Astrocyte (in vitro differentiated cells and primary cell): ENCODE measurements around the gene TBX4. TPM values are rescaled to one million over a fixed set of nuclear protein-coding genes. Genes with fewer than 3 reads are reported as not detected.

ENCODE experiments used
- DNase-seq: peaks from one replicate; pipeline ENCODE4 v3.0.0-alpha.2; 2010; ENCODE audit warnings: low read depth
- FAIRE-seq: peaks from 2 replicates; lab custom pipeline; 2011; peaks lifted over from hg19 to GRCh38; lab: Jason Lieb, UNC
- H2AFZ ChIP-seq: 2 replicates; pipeline ENCODE4 v1.6.0; 2012; ENCODE audit warnings: low read depth, low read length, inconsistent platforms
- H3K27ac ChIP-seq: 2 replicates; pipeline ENCODE4 v1.5.1; 2011; ENCODE audit warnings: low read depth, low read length, inconsistent platforms
- H3K27me3 ChIP-seq: 2 replicates; pipeline ENCODE4 v1.6.0; 2011; ENCODE audit warnings: low read length, inconsistent platforms; ENCODE audit not compliant: insufficient read depth
- H3K36me3 ChIP-seq: 2 replicates; pipeline ENCODE4 v1.5.1; 2011; ENCODE audit warnings: low read length, inconsistent platforms; ENCODE audit not compliant: insufficient read depth
- H3K4me1 ChIP-seq: 2 replicates; pipeline ENCODE4 v1.5.1; 2011; ENCODE audit warnings: low read length, inconsistent platforms; ENCODE audit not compliant: insufficient read depth
- H3K4me2 ChIP-seq: 2 replicates; pipeline ENCODE4 v1.6.0; 2012; ENCODE audit warnings: low read length, inconsistent platforms
- H3K4me3 ChIP-seq: 2 replicates; pipeline ENCODE4 v1.5.1; 2011; ENCODE audit warnings: low read depth, mild to moderate bottlenecking, low read length, inconsistent platforms; ENCODE audit not compliant: insufficient read depth
- H3K79me2 ChIP-seq: 2 replicates; pipeline ENCODE4 v1.6.0; 2012; ENCODE audit warnings: mild to moderate bottlenecking, low read length, inconsistent platforms; ENCODE audit not compliant: insufficient read depth
- H3K9ac ChIP-seq: 2 replicates; pipeline ENCODE4 v1.6.0; 2012; ENCODE audit warnings: mild to moderate bottlenecking, low read length, inconsistent platforms
- H3K9me3 ChIP-seq: 2 replicates; pipeline ENCODE4 v1.5.1; 2012; ENCODE audit warnings: low read depth, mild to moderate bottlenecking, low read length, inconsistent platforms; ENCODE audit not compliant: insufficient read depth
- H4K20me1 ChIP-seq: 2 replicates; pipeline ENCODE4 v1.6.0; 2012; ENCODE audit warnings: low read length, inconsistent platforms; ENCODE audit not compliant: insufficient read depth
- H3K27ac Mint-ChIP-seq: one replicate; pipeline ENCODE4 v1.8.0; 2021; ENCODE audit warnings: mild to moderate bottlenecking, mixed read lengths; ENCODE audit not compliant: unreplicated experiment
- H3K27me3 Mint-ChIP-seq: one replicate; pipeline ENCODE4 v1.8.0; 2021; ENCODE audit warnings: low read depth, mixed read lengths; ENCODE audit not compliant: unreplicated experiment
- H3K36me3 Mint-ChIP-seq: one replicate; pipeline ENCODE4 v1.8.0; 2021; ENCODE audit warnings: low read depth, mixed read lengths; ENCODE audit not compliant: unreplicated experiment
- H3K4me1 Mint-ChIP-seq: one replicate; pipeline ENCODE4 v1.8.0; 2021; ENCODE audit warnings: low read depth, mixed read lengths; ENCODE audit not compliant: unreplicated experiment
- H3K4me3 Mint-ChIP-seq: one replicate; pipeline ENCODE4 v1.8.0; 2021; ENCODE audit warnings: mild to moderate bottlenecking, moderate library complexity, mixed read lengths; ENCODE audit not compliant: unreplicated experiment
- H3K9me3 Mint-ChIP-seq: one replicate; pipeline ENCODE4 v1.8.0; 2021; ENCODE audit warnings: mild to moderate bottlenecking, mixed read lengths; ENCODE audit not compliant: unreplicated experiment
- EZH2 ChIP-seq: IDR thresholded peaks from 2 replicates; pipeline ENCODE4 v1.6.1; 2012; ENCODE audit warnings: mild to moderate bottlenecking, low read length, inconsistent platforms; ENCODE audit not compliant: insufficient read depth
- total RNA-seq: library from RNA; stranded (reverse); gene quantifications from 2 replicates; pipeline ENCODE4 v1.2.1, GENCODE V29; 2021
- TF ChIP-seq, protein P1 (sequence below): IDR thresholded peaks from 2 replicates; pipeline ENCODE4 v1.5.1; 2011; ENCODE audit warnings: low read depth, mild to moderate bottlenecking, inconsistent platforms, low read length, moderate library complexity; ENCODE audit not compliant: insufficient read depth

The TBX4 gene
- total RNA-seq, 1 donor from 2014 or later, result 0.14 TPM

- Histone ChIP-seq H4K20me1 (no peaks in the 10 kb centered on the region), H3K9ac (no peak overlapping the region), H2AFZ (no peak overlapping the region), H3K27me3 (peaks cover 10% of the 10 kb centered on the region), H3K4me2 (no peak overlapping the region), H3K79me2 (no peaks in the 10 kb centered on the region), H3K4me1 (peaks cover 9% of the 10 kb centered on the region), H3K9me3 (no peaks in the 10 kb centered on the region), H3K36me3 (no peaks in the 10 kb centered on the region), H3K27ac (no peak overlapping the region), H3K4me3 (no peak overlapping the region)
- H3K27me3 Mint-ChIP-seq, result peaks cover 33% of the 10 kb centered on the region
- no peak overlapping the region for H3K4me3 Mint-ChIP-seq
- no peak overlapping the region for H3K27ac Mint-ChIP-seq
- peaks cover 1% of the 10 kb centered on the region for H3K36me3 Mint-ChIP-seq
- TF ChIP-seq, protein P1, sequence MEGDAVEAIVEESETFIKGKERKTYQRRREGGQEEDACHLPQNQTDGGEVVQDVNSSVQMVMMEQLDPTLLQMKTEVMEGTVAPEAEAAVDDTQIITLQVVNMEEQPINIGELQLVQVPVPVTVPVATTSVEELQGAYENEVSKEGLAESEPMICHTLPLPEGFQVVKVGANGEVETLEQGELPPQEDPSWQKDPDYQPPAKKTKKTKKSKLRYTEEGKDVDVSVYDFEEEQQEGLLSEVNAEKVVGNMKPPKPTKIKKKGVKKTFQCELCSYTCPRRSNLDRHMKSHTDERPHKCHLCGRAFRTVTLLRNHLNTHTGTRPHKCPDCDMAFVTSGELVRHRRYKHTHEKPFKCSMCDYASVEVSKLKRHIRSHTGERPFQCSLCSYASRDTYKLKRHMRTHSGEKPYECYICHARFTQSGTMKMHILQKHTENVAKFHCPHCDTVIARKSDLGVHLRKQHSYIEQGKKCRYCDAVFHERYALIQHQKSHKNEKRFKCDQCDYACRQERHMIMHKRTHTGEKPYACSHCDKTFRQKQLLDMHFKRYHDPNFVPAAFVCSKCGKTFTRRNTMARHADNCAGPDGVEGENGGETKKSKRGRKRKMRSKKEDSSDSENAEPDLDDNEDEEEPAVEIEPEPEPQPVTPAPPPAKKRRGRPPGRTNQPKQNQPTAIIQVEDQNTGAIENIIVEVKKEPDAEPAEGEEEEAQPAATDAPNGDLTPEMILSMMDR, result no peak
- TF ChIP-seq EZH2, result no peak
- FAIRE-seq (no peak), DNase-seq (no peak)
- H3K9me3 Mint-ChIP-seq, result peaks cover 3% of the 10 kb centered on the region
- H3K4me1 Mint-ChIP-seq, result peaks cover 12% of the 10 kb centered on the region
Observed at GRCh38 chr17:61419496-61420046, 32.7 kb upstream of the TBX4 start.

- H3K4me1 Mint-ChIP-seq, result peaks cover 12% of the 10 kb centered on the region
- peaks cover 33% of the 10 kb centered on the region for H3K27me3 Mint-ChIP-seq
- FAIRE-seq (no peak), DNase-seq (no peak)
- H3K36me3 Mint-ChIP-seq, result peaks cover 1% of the 10 kb centered on the region
- Histone ChIP-seq H3K27me3 (peaks cover 10% of the 10 kb centered on the region), H2AFZ (no peak overlapping the region), H3K4me2 (no peak overlapping the region), H4K20me1 (no peaks in the 10 kb centered on the region), H3K9ac (no peak overlapping the region), H3K36me3 (no peaks in the 10 kb centered on the region), H3K79me2 (no peaks in the 10 kb centered on the region), H3K27ac (no peak overlapping the region), H3K4me1 (peaks cover 9% of the 10 kb centered on the region), H3K4me3 (no peak overlapping the region), H3K9me3 (no peaks in the 10 kb centered on the region)
- TF ChIP-seq, protein P1, result no peak
- TF ChIP-seq EZH2, result no peak
- no peak overlapping the region for H3K27ac Mint-ChIP-seq
- no peak overlapping the region for H3K4me3 Mint-ChIP-seq
- H3K9me3 Mint-ChIP-seq, result peaks cover 3% of the 10 kb centered on the region
Observed at GRCh38 chr17:61420052-61420451, 32.2 kb upstream of the TBX4 start.

GRCh38 chr17:61420745-61421398 lies 31.4 kb upstream of the TBX4 start:
- Mint-ChIP-seq H3K27me3 (peaks cover 31% of the 10 kb centered on the region), H3K36me3 (peaks cover 1% of the 10 kb centered on the region), H3K27ac (no peak overlapping the region), H3K9me3 (peaks cover 3% of the 10 kb centered on the region), H3K4me3 (no peak overlapping the region), H3K4me1 (peaks cover 11% of the 10 kb centered on the region)
- Histone ChIP-seq H3K79me2 (no peaks in the 10 kb centered on the region), H4K20me1 (no peaks in the 10 kb centered on the region), H3K4me2 (no peak overlapping the region), H3K27ac (no peak overlapping the region), H3K36me3 (no peaks in the 10 kb centered on the region), H3K4me1 (peaks cover 7% of the 10 kb centered on the region), H3K27me3 (peaks cover 10% of the 10 kb centered on the region), H3K9ac (no peak overlapping the region), H3K4me3 (no peak overlapping the region), H3K9me3 (no peaks in the 10 kb centered on the region), H2AFZ (no peak overlapping the region)
- no peak for FAIRE-seq
- DNase-seq, result no peak
- TF ChIP-seq, protein P1, result no peak
- no peak for TF ChIP-seq EZH2
